A549 treated with Mapracorat at 1 μM for 4 hours (cell line): ENCODE data around the gene TRIM39. TPM values are rescaled to one million over a fixed set of nuclear protein-coding genes. Genes with fewer than 3 reads are reported as not detected.

Source experiments
- total RNA-seq: library from RNA; stranded (reverse); fragments of 200-300 nt; extraction: Qiagen RNA extraction; gene quantifications from 5 replicates; pipeline ENCODE4 v1.2.3, GENCODE V29; 2022

TRIM39 gene
- total RNA-seq = 6.7 to 8.5 TPM (median 7.2 TPM) in 5 replicates

DNA sequence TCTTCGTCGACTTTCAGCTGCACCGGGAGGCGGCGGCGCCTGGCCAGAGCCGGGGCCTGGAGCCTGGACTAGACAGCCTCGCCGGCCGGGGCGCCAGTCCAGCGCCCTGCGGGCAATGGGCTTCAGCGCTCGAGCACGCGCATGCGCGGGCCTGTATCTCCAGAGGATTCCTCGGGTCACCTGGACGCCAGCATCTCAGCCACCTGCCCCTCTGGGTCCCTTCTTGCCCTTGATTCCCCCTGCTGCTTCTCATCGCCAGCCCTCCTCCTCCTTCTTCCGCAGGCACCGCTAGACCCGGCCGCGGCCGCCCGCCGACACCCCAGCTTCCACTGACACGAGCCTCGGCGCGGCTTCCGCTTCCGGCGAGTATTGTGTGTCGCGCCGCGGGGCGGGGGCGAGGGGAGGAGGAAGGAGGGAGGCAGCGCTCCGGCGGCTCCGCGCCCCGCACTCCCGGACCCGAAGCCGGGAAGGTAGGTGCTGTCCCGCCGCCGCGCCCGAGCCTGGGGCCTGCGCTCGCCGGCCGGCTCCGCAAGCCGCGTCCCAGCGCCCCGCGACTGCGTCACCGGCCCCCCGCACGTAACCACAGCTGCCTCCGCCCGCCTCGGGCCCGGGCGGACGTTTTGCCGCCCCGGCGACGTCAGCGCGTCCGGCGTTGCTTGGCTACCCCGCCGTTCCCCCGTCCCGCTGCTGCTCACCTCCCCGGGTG is at the start of gene TRIM39:
TSS of gene TRIM39 (plus strand) at position 402 of the 706 bp plus-strand sequence. CDS start 2,391 bp downstream, outside the sequence.

DNA sequence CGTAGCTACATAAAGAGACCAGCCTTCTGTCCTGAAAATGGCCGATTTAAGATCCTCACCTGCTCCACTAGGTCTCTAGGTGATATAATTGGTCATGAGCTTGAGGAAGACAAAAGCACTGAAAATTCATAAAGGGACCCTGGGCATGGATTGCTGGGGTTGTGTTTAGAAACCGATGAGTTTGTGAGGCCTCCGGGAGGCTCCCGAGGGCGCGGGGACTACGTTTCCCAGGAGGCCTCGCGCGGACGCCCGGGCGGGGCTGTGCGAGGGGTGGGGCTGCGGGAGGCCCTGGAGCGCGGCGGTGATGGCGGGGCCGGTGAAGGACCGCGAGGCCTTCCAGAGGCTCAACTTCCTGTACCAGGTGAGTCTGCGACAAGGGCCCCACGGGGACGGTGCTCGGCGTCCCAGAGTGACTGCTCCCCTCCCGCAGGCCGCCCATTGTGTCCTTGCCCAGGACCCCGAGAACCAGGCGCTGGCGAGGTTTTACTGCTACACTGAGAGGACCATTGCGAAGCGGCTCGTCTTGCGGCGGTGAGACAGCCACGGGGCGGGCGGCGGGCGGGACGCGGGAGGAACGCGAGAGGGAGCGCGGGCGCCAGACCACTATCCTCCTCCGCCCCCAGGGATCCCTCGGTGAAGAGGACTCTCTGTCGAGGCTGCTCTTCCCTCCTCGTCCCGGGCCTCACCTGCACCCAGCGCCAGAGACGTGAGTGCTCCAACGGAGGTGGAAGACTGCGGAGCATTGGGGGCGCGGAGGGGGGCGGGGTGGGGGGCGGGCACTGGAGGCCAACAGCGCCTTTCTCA is 18.3 kb downstream of the TRIM39 start, which contains the start of gene RPP21:
TSS of gene RPP21 (plus strand) at position 289 of the 804 bp plus-strand sequence. CDS start at position 305, 16 bp downstream.

Other genes starting within 250 kb of the TRIM39 start
- gene TRIM31, start 213.8 kb upstream of the TRIM39 start, total RNA-seq = 0.48 to 1.3 TPM (median 0.82 TPM) in 5 replicates
- gene TRIM40, start 190.8 kb upstream of the TRIM39 start, total RNA-seq = not detected in 5 replicates
- gene TRIM10, start 165.7 kb upstream of the TRIM39 start, total RNA-seq = not detected in 5 replicates
- not detected in 5 replicates for gene TRIM15, start 163.4 kb upstream of the TRIM39 start, total RNA-seq
- gene TRIM26, start 113.5 kb upstream of the TRIM39 start, total RNA-seq = 24.5 to 27.3 TPM (median 26.9 TPM) in 5 replicates
- 57.8 to 79.3 TPM (median 66.5 TPM) in 5 replicates for gene RPP21, start 18.2 kb downstream of the TRIM39 start, total RNA-seq
- 56.4 to 67.3 TPM (median 59.7 TPM) in 5 replicates for gene HLA-E, start 162.6 kb downstream of the TRIM39 start, total RNA-seq
- gene GNL1, start 229.6 kb downstream of the TRIM39 start, total RNA-seq = 28.7 to 34.3 TPM (median 33.2 TPM) in 5 replicates
- gene PRR3, start 230.4 kb downstream of the TRIM39 start, total RNA-seq = 14.9 to 17.6 TPM (median 16.6 TPM) in 5 replicates
- 46.8 to 55.1 TPM (median 50.0 TPM) in 5 replicates for gene ABCF1, start 244.5 kb downstream of the TRIM39 start, total RNA-seq